HEK293 (cell line): ENCODE measurements around the gene NOL3.

Experiments
- CTCF ChIA-PET: fragments of 350-600 bp; formaldehyde crosslinking; extraction: SDS; loops from one replicate; lab custom pipeline; 2021; ENCODE audit warnings: antibody characterized with exemption; lab: Yijun Ruan, JAX
- POLR2A ChIA-PET: fragments of 300-600 bp; formaldehyde crosslinking; extraction: SDS; loops from one replicate; lab custom pipeline; 2020; ENCODE audit warnings: antibody characterized with exemption, inconsistent platforms; lab: Yijun Ruan, JAX
- H3K27ac ChIP-seq: fragments of 200-500 bp; sonication (Bioruptor generic); 2 replicates; pipeline ENCODE4 v1.5.1; 2014; ENCODE audit warnings: low read depth, low read length, control low read depth, inconsistent platforms; ENCODE audit errors: extremely low read depth
- H3K36me3 ChIP-seq, 2 experiments: fragments of 200-500 bp in 1 of 2; sonication (Bioruptor generic) in 1 of 2; 1 replicate in 1 of 2; 2 replicates in 1 of 2; pipeline ENCODE4 v1.5.1; 2014 to 2017; ENCODE audit warnings: inconsistent platforms in 2 of 2, low read length in 2 of 2; ENCODE audit not compliant: control insufficient read depth in 2 of 2, insufficient read depth in 1 of 2
- H3K4me1 ChIP-seq: fragments of 200-500 bp; sonication (Bioruptor generic); 2 replicates; pipeline ENCODE4 v1.5.1; 2014; ENCODE audit warnings: mild to moderate bottlenecking, low read length, inconsistent platforms; ENCODE audit not compliant: control insufficient read depth, insufficient read depth
- H3K4me3 ChIP-seq: 2 replicates; pipeline ENCODE4 v1.5.1; 2011; ENCODE audit warnings: low read depth, mild to moderate bottlenecking, control low read depth, low read length, moderate library complexity
- H3K9me3 ChIP-seq: fragments of 200-500 bp; sonication (Bioruptor generic); 2 replicates; pipeline ENCODE4 v1.5.1; 2014; ENCODE audit warnings: low read depth, low read length, inconsistent platforms; ENCODE audit not compliant: control insufficient read depth, insufficient read depth
- BCL11A ChIP-seq: fragments of 450-650 bp; formaldehyde crosslinking; IDR thresholded peaks from 2 replicates; pipeline ENCODE4 v1.5.1; 2016; ENCODE audit warnings: low read depth, missing biosample characterization, missing genetic modification characterization
- HOXC10 ChIP-seq: sonication (generic); formaldehyde crosslinking; IDR thresholded peaks from 2 replicates; pipeline ENCODE4 v1.8.1; 2023; ENCODE audit warnings: mild to moderate bottlenecking, missing genetic modification reagents
- INSM2 ChIP-seq: fragments of 450-650 bp; formaldehyde crosslinking; IDR thresholded peaks from 2 replicates; pipeline ENCODE4 v1.5.1; 2016; ENCODE audit warnings: missing biosample characterization, missing genetic modification characterization
- KLF10 ChIP-seq: fragments of 450-650 bp; IDR thresholded peaks from 2 replicates; pipeline ENCODE4 v1.5.1; 2018; ENCODE audit warnings: missing biosample characterization, mild to moderate bottlenecking, missing genetic modification characterization
- MEIS1 ChIP-seq: sonication (generic); formaldehyde crosslinking; IDR thresholded peaks from 2 replicates; pipeline ENCODE4 v1.8.1; 2022; ENCODE audit warnings: missing genetic modification reagents, mild to moderate bottlenecking, borderline replicate concordance
- OVOL3 ChIP-seq: fragments of 450-650 bp; formaldehyde crosslinking; IDR thresholded peaks from 2 replicates; pipeline ENCODE4 v1.5.1; 2016; ENCODE audit warnings: missing biosample characterization, missing genetic modification characterization
- PATZ1 ChIP-seq: fragments of 450-650 bp; formaldehyde crosslinking; IDR thresholded peaks from 2 replicates; pipeline ENCODE4 v1.5.1; 2016; ENCODE audit warnings: missing biosample characterization, missing genetic modification characterization
- PBX3 ChIP-seq: sonication (generic); formaldehyde crosslinking; IDR thresholded peaks from 2 replicates; pipeline ENCODE4 v1.8.1; 2022; ENCODE audit warnings: mild to moderate bottlenecking, moderate library complexity, missing genetic modification reagents
- RBAK ChIP-seq: fragments of 450-650 bp; formaldehyde crosslinking; IDR thresholded peaks from 2 replicates; pipeline ENCODE4 v1.5.1; 2016; ENCODE audit warnings: missing biosample characterization, missing genetic modification characterization
- SALL2 ChIP-seq: fragments of 450-650 bp; formaldehyde crosslinking; IDR thresholded peaks from 2 replicates; pipeline ENCODE4 v1.5.0; 2017; ENCODE audit warnings: missing biosample characterization, mild to moderate bottlenecking, missing genetic modification characterization, borderline replicate concordance
- TRIM28 ChIP-seq: IDR thresholded peaks from 2 replicates; pipeline ENCODE4 v1.6.1; 2011; ENCODE audit warnings: low read length, control low read depth, borderline replicate concordance
- TSHZ1 ChIP-seq: fragments of 450-650 bp; formaldehyde crosslinking; IDR thresholded peaks from 2 replicates; pipeline ENCODE4 v1.5.1; 2016; ENCODE audit warnings: missing biosample characterization, missing genetic modification characterization, borderline replicate concordance
- YY2 ChIP-seq: fragments of 450-650 bp; formaldehyde crosslinking; IDR thresholded peaks from 2 replicates; pipeline ENCODE4 v1.5.1; 2016; ENCODE audit warnings: missing biosample characterization, missing genetic modification characterization
- ZBTB8A ChIP-seq: fragments of 450-650 bp; formaldehyde crosslinking; IDR thresholded peaks from 2 replicates; pipeline ENCODE4 v1.5.1; 2016; ENCODE audit warnings: missing biosample characterization, missing genetic modification characterization
- ZFP69B ChIP-seq: fragments of 450-650 bp; formaldehyde crosslinking; IDR thresholded peaks from 2 replicates; pipeline ENCODE4 v1.5.1; 2016; ENCODE audit warnings: missing biosample characterization, missing genetic modification characterization
- ZIC2 ChIP-seq: fragments of 450-650 bp; formaldehyde crosslinking; IDR thresholded peaks from 2 replicates; pipeline ENCODE4 v1.5.1; 2016; ENCODE audit warnings: missing biosample characterization, missing genetic modification characterization
- ZNF121 ChIP-seq: fragments of 450-650 bp; formaldehyde crosslinking; IDR thresholded peaks from 2 replicates; pipeline ENCODE4 v1.5.1; 2016; ENCODE audit warnings: missing biosample characterization, missing genetic modification characterization
- ZNF16 ChIP-seq: fragments of 450-650 bp; formaldehyde crosslinking; IDR thresholded peaks from 2 replicates; pipeline ENCODE4 v1.5.1; 2016; ENCODE audit warnings: low read depth, missing biosample characterization, missing genetic modification characterization
- ZNF302 ChIP-seq: fragments of 450-650 bp; formaldehyde crosslinking; IDR thresholded peaks from 2 replicates; pipeline ENCODE4 v1.5.1; 2016; ENCODE audit warnings: missing biosample characterization, missing genetic modification characterization, low read depth
- ZNF350 ChIP-seq: fragments of 450-650 bp; formaldehyde crosslinking; IDR thresholded peaks from 2 replicates; pipeline ENCODE4 v1.5.0; 2017; ENCODE audit warnings: missing biosample characterization, mild to moderate bottlenecking, missing genetic modification characterization
- ZNF366 ChIP-seq: fragments of 450-650 bp; formaldehyde crosslinking; conservative IDR thresholded peaks from 2 replicates; pipeline ENCODE4 v1.5.1; 2016; ENCODE audit warnings: missing biosample characterization, missing genetic modification characterization
- ZNF423 ChIP-seq: fragments of 450-650 bp; formaldehyde crosslinking; IDR thresholded peaks from 2 replicates; pipeline ENCODE4 v1.5.1; 2016; ENCODE audit warnings: missing biosample characterization, missing genetic modification characterization
- ZNF488 ChIP-seq: fragments of 450-650 bp; formaldehyde crosslinking; IDR thresholded peaks from 2 replicates; pipeline ENCODE4 v1.5.1; 2016; ENCODE audit warnings: missing biosample characterization, missing genetic modification characterization
- ZNF501 ChIP-seq: fragments of 450-650 bp; formaldehyde crosslinking; IDR thresholded peaks from 2 replicates; pipeline ENCODE4 v1.5.1; 2016; ENCODE audit warnings: missing biosample characterization, missing genetic modification characterization
- ZNF514 ChIP-seq: fragments of 450-650 bp; formaldehyde crosslinking; IDR thresholded peaks from 2 replicates; pipeline ENCODE4 v1.5.1; 2016; ENCODE audit warnings: missing biosample characterization, missing genetic modification characterization
- ZNF555 ChIP-seq: fragments of 450-650 bp; formaldehyde crosslinking; conservative IDR thresholded peaks from 2 replicates; pipeline ENCODE4 v1.5.1; 2017; ENCODE audit warnings: missing biosample characterization, mild to moderate bottlenecking, missing genetic modification characterization, inconsistent platforms
- ZNF76 ChIP-seq: fragments of 450-650 bp; formaldehyde crosslinking; IDR thresholded peaks from 2 replicates; pipeline ENCODE4; 2016; ENCODE audit warnings: low read depth, missing biosample characterization, missing genetic modification characterization, borderline replicate concordance
- ZNF785 ChIP-seq: fragments of 450-650 bp; formaldehyde crosslinking; IDR thresholded peaks from 2 replicates; pipeline ENCODE4 v1.5.1; 2016; ENCODE audit warnings: missing biosample characterization, missing genetic modification characterization

Gene NOL3

GRCh38 chr16:67187175-67187890, 17.0 kb downstream of the NOL3 start:
- Histone ChIP-seq H3K4me3 (no peak overlapping the region), H3K4me1 (peaks cover 9% of the 10 kb centered on the region), H3K9me3 (no peaks in the 10 kb centered on the region), H3K36me3 (no peaks in the 10 kb centered on the region), H3K27ac (no peak overlapping the region)
- ChIA-PET POLR2A (no interaction called here), CTCF (interaction anchor here (0.6 kb wide), 1 partner anchor 18 kb away, joined by 4 read pairs; no protein-coding TSS in a partner anchor)
- TF ChIP-seq ZNF488 = no peak
- TF ChIP-seq PATZ1 (tag by site-specific recombination) = no peak
- no peak for TF ChIP-seq ZFP69B
- no peak for TF ChIP-seq BCL11A (tag by site-specific recombination)
- TF ChIP-seq ZNF785 (tag by site-specific recombination) = no peak
- TF ChIP-seq ZNF350 (tag by site-specific recombination) = no peak
- TF ChIP-seq ZNF302 (tag by site-specific recombination) = no peak
- TF ChIP-seq PBX3 = no peak
- no peak for TF ChIP-seq INSM2 (tag by site-specific recombination)
- TF ChIP-seq ZNF121 (tag by site-specific recombination) = no peak
- TF ChIP-seq YY2 (tag by site-specific recombination) = no peak
- no peak for TF ChIP-seq RBAK (tag by site-specific recombination)
- TF ChIP-seq ZNF366 (tag by site-specific recombination) = no peak
- no peak for TF ChIP-seq ZNF76 (tag by site-specific recombination)
- no peak for TF ChIP-seq ZNF555 (tag by site-specific recombination)

GRCh38 chr16:67188323-67188722, 18.0 kb downstream of the NOL3 start:
- Histone ChIP-seq H3K4me3 (no peak overlapping the region), H3K27ac (no peak overlapping the region), H3K4me1 (peaks cover 4% of the 10 kb centered on the region), H3K9me3 (no peaks in the 10 kb centered on the region), H3K36me3 (peaks cover 0 to 6% of the 10 kb centered on the region in 2 experiments; a peak in 2 of 3 replicates)
- CTCF ChIA-PET = interaction anchor here (1.5 kb wide), 1 partner anchor 228 kb away, joined by 6 read pairs; the partner anchor contains the start of gene CES3
- POLR2A ChIA-PET = no interaction called here
- no peak for TF ChIP-seq OVOL3 (tag by site-specific recombination)
- no peak for TF ChIP-seq ZNF514 (tag by site-specific recombination)
- TF ChIP-seq ZIC2 (tag by site-specific recombination) = no peak
- no peak for TF ChIP-seq YY2 (tag by site-specific recombination)
- no peak for TF ChIP-seq KLF10 (tag by site-specific recombination)
- TF ChIP-seq ZBTB8A (tag by site-specific recombination) = no peak
- no peak for TF ChIP-seq TRIM28
- TF ChIP-seq HOXC10 (CRISPR knock-in tag) = no peak
- no peak for TF ChIP-seq SALL2 (tag by site-specific recombination)
- no peak for TF ChIP-seq TSHZ1 (tag by site-specific recombination)
- no peak for TF ChIP-seq ZNF501 (tag by site-specific recombination)
- no peak for TF ChIP-seq MEIS1 (CRISPR knock-in tag)
- no peak for TF ChIP-seq ZNF423 (tag by site-specific recombination)
- TF ChIP-seq ZNF16 (tag by site-specific recombination) = no peak
